Neural crest cell (in vitro differentiated cells): ENCODE measurements around the gene HP1BP3. TPM values are rescaled to one million over a fixed set of nuclear protein-coding genes. Genes with fewer than 3 reads are reported as not detected.

Experiments used
- DNase-seq: peaks from one replicate; pipeline ENCODE4 v3.0.0; 2021; ENCODE audit warnings: low read depth, mixed read lengths, low spot score
- H3K27ac Mint-ChIP-seq: one replicate; pipeline ENCODE4 v1.8.0; 2021; ENCODE audit warnings: mild to moderate bottlenecking, mixed read lengths; ENCODE audit not compliant: unreplicated experiment
- H3K27me3 Mint-ChIP-seq: 2 replicates; pipeline ENCODE4 v1.8.0; 2021; ENCODE audit warnings: low read depth, mild to moderate bottlenecking, mixed read lengths
- H3K36me3 Mint-ChIP-seq: 2 replicates; pipeline ENCODE4 v1.8.0; 2021; ENCODE audit warnings: low read depth, mild to moderate bottlenecking, mixed read lengths
- H3K4me1 Mint-ChIP-seq: 2 replicates; pipeline ENCODE4 v1.8.0; 2021; ENCODE audit warnings: mixed read lengths
- H3K4me3 Mint-ChIP-seq: one replicate; pipeline ENCODE4 v1.8.0; 2021; ENCODE audit warnings: mild to moderate bottlenecking, mixed read lengths
- H3K9me3 Mint-ChIP-seq: 2 replicates; pipeline ENCODE4 v1.8.0; 2021; ENCODE audit warnings: mixed read lengths
- total RNA-seq: library from RNA; stranded (reverse); gene quantifications from 2 replicates; pipeline ENCODE4 v1.2.1, GENCODE V29; 2021
- TF ChIP-seq, protein P1 (sequence below): fragments of 200-600 bp; sonication (generic); conservative IDR thresholded peaks from 2 replicates; pipeline ENCODE4 v1.5.0; 2021; ENCODE audit warnings: antibody characterized with exemption, mild to moderate bottlenecking

Gene HP1BP3
- total RNA-seq, 1 donor from 2014 or later = 303 TPM

DNA sequence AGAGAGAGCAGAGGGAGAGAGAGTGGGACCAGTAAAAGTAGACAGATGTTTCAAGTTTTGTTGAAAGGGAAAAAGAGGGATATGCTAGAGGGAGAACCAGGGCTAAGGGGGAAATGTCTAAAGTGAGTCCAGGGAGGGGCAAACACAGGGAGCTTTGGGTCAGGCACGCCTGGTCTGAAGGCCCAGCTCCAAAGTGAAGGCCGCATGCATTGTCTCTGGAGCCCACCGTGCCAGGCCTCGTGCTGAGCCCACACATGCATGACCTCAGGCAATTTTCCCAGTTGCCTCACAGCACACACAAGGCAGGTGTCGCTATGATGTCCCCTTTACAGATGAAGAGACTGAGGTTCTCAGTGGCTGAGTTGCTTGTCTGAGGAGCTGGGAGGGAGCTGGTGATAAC, 85.3 kb downstream of the HP1BP3 start:
- H3K4me3 Mint-ChIP-seq = no peak overlapping the region

DNA sequence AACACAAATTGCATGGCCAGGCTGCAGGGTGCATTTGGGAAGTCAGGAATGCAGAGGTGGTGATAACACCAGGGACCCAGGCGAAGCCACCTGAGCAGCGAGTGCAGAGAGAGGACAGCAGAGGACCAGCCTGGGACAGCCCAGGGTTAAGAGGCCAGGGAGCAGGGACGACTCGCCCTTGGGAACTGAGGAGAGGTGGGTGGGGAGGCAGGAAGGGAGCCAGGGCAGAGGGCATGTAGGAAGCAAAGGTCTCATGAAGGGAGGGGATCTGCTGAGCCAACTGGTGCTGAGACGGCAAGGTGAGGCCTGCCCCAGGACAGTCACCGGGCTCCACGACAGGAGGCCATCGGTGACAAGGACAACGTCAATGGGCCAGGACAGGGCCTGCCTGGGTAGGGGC, 85.7 kb downstream of the HP1BP3 start:
- Mint-ChIP-seq H3K9me3 (no peaks in the 10 kb centered on the region), H3K4me3 (no peak overlapping the region), H3K36me3 (no peaks in the 10 kb centered on the region), H3K27me3 (no peaks in the 10 kb centered on the region), H3K4me1 (peaks cover 11% of the 10 kb centered on the region), H3K27ac (peak overlapping the region; percentile 64)
- TF ChIP-seq, protein P1, sequence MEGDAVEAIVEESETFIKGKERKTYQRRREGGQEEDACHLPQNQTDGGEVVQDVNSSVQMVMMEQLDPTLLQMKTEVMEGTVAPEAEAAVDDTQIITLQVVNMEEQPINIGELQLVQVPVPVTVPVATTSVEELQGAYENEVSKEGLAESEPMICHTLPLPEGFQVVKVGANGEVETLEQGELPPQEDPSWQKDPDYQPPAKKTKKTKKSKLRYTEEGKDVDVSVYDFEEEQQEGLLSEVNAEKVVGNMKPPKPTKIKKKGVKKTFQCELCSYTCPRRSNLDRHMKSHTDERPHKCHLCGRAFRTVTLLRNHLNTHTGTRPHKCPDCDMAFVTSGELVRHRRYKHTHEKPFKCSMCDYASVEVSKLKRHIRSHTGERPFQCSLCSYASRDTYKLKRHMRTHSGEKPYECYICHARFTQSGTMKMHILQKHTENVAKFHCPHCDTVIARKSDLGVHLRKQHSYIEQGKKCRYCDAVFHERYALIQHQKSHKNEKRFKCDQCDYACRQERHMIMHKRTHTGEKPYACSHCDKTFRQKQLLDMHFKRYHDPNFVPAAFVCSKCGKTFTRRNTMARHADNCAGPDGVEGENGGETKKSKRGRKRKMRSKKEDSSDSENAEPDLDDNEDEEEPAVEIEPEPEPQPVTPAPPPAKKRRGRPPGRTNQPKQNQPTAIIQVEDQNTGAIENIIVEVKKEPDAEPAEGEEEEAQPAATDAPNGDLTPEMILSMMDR = no peak
- DNase-seq = no peak

More for the DNA sequence above, 85.3 kb downstream of the HP1BP3 start:
- no peak for DNase-seq
- Mint-ChIP-seq H3K4me1 (peaks cover 8% of the 10 kb centered on the region), H3K36me3 (no peaks in the 10 kb centered on the region), H3K27ac (peak overlapping the region; percentile 64), H3K9me3 (no peaks in the 10 kb centered on the region), H3K27me3 (no peaks in the 10 kb centered on the region)
- TF ChIP-seq, protein P1 = no peak

DNA sequence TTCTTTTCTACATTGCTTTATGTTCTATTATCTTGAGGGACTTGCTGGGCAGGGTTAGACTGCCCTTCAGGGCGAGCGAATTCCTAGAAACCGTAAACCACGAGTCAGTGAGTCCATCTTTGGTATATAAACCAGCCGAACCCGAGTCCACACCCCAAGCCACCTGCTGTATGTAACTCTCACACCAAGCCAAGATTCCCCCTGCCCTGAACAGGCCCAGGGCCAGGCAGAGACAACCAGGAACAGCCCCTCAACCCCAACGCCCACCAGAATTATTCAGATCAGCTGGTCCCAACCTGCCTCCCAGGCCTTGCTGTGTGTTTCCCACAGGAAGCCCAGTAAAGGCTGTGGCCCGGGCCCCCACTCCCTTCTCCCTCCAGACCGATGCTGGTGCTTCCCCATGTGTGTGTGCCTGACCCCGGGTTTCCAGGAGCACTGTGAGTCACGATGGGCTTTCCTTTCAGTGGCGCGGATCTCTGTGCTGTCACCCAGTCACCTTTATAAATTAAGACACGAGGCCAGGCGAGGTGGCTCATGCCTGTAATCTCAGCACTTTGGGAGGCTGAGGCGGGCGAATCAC, 86.4 kb downstream of the HP1BP3 start:
- TF ChIP-seq, protein P1 = no peak
- Mint-ChIP-seq H3K9me3 (no peaks in the 10 kb centered on the region), H3K4me3 (no peak overlapping the region), H3K27ac (no peak overlapping the region), H3K4me1 (peaks cover 15% of the 10 kb centered on the region), H3K27me3 (no peaks in the 10 kb centered on the region), H3K36me3 (no peaks in the 10 kb centered on the region)
- no peak for DNase-seq

DNA sequence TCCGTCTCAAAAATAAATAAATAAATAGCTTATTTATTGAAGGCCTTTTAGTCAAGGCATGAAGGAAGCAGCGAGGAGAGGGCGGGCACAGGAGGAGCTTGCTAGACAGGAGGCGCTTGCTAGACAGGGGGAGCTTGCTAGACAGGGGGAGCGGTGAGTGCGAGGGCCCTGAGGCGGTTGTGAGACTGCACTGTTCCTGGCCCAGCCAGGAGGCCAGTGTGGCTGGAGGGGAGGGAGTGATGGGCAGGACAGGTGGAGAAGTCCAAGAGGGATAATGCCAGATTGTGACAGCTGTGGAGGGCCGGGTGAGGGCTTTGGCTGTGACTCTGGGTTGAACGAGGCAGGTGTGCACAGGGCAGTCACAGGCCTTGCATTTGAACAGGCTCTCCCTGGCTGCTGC, 87.5 kb downstream of the HP1BP3 start:
- Mint-ChIP-seq H3K36me3 (no peaks in the 10 kb centered on the region), H3K27ac (peak overlapping the region; percentile 43), H3K4me3 (no peak overlapping the region), H3K27me3 (no peaks in the 10 kb centered on the region), H3K9me3 (no peaks in the 10 kb centered on the region), H3K4me1 (peaks cover 15% of the 10 kb centered on the region)
- DNase-seq = no peak
- TF ChIP-seq, protein P1 = no peak

DNA sequence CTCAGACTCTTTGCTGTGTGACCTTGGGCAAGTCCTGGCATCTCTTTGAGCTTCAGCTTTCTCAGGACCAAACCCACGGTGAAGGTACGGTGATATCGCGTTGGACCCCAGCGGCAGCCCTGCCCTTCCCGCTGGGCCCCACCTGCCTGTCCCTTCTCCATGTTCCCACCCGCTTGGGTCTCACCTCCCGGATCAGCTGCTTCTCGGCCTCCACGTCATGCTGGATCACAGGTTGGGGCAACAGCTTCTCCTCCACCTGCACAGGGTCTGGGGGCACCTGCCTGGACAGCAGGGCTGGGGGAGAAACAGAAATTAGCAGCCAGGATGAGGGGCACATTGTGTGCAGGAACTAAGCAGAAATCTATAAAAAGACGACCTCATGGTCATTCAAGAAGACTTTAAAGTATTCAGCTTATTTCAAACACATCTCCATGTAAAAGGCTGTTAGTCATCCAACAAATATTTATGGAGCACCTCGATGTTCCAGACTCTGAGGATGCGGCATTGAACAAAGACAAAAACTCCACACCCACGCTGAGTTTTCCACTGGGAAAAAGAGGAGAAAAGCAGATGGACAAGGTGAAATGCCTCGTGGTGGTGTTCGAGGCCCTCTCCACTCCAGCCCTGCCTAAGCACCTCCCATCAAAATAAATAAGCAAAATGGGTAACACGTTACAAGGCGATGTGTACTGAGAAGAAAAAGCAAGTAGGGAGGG, 88.8 kb downstream of the HP1BP3 start:
- no peaks in the 10 kb centered on the region for H3K36me3 Mint-ChIP-seq
- TF ChIP-seq, protein P1 = no peak
- no peak overlapping the region for H3K4me3 Mint-ChIP-seq
- peaks cover 15% of the 10 kb centered on the region for H3K4me1 Mint-ChIP-seq
- no peaks in the 10 kb centered on the region for H3K27me3 Mint-ChIP-seq
- H3K27ac Mint-ChIP-seq = no peak overlapping the region
- no peaks in the 10 kb centered on the region for H3K9me3 Mint-ChIP-seq
- no peak for DNase-seq
